ENCODE results near the gene EYA2. TPM values are rescaled to one million over a fixed set of nuclear protein-coding genes. Genes with fewer than 3 reads are reported as not detected.

EYA2 gene
- total RNA-seq, 3 donors from 2014 or later: 5.4 to 19.2 (median 12.5) TPM

- peaks cover 0 to 1% of the 10 kb centered on the region in 2 donors for H3K9me3 ChIP-seq
Measured at GRCh38 chr20:46977204-46977603, 82.6 kb downstream of the EYA2 start.

DNA sequence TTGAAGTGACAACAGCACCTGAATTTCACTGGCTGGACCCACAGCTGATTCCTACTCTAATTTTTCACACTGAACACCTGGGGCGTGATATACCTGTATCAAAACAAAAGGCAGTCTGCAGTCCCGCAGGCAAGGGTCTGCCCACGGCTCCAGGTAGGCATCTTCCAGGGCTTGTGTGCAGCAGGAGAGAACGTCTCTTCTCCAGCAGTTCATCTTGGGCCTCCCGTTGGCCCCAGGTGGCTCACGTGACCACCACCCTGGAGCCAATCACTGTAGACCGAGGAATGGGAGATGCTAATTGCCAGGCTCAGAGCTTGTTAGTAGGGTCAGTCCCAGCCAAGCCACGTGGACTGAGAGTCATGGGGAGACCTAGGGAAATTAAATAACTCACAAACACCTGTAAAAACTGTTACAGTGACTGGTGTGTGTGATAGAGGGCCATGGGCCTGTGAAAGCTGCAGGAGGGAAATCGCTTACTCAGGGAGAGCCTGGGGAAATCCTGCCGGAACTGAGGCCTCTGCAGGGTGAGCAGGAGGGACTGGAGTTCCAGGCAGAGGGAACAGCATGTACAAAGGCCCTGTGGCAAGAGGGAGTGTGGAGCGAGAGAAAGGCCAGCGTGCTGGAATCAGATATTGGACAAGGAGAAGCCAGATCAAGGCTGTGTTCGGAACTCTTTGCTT, 83.4 kb downstream of the EYA2 start:
- Histone ChIP-seq H3K9me3 (peaks cover 0 to 4% of the 10 kb centered on the region in 2 donors), H3K4me3 (no peak overlapping the region), H3K27me3 (no peaks in the 10 kb centered on the region), H3K27ac (peak overlapping the region; percentile 85 to 88), H3K4me1 (peaks cover 0 to 8% of the 10 kb centered on the region in 2 donors), H3K36me3 (no peaks in the 10 kb centered on the region)
- TF ChIP-seq POLR2AphosphoS5 (IDR thresholded peaks at IDR 0.05) (no peak), POLR2A (IDR thresholded peaks at IDR 0.05) (no peak)
- TF ChIP-seq, protein P1, sequence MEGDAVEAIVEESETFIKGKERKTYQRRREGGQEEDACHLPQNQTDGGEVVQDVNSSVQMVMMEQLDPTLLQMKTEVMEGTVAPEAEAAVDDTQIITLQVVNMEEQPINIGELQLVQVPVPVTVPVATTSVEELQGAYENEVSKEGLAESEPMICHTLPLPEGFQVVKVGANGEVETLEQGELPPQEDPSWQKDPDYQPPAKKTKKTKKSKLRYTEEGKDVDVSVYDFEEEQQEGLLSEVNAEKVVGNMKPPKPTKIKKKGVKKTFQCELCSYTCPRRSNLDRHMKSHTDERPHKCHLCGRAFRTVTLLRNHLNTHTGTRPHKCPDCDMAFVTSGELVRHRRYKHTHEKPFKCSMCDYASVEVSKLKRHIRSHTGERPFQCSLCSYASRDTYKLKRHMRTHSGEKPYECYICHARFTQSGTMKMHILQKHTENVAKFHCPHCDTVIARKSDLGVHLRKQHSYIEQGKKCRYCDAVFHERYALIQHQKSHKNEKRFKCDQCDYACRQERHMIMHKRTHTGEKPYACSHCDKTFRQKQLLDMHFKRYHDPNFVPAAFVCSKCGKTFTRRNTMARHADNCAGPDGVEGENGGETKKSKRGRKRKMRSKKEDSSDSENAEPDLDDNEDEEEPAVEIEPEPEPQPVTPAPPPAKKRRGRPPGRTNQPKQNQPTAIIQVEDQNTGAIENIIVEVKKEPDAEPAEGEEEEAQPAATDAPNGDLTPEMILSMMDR (IDR thresholded peaks at IDR 0.05): no peak
- DNase-seq (ENCODE audit: low spot score in 2 of 2): no peak
- intact Hi-C loops (cut with DNase I; ENCODE audit: low total_unique reads): no loop called here

More at GRCh38 chr20:46977204-46977603, 82.6 kb downstream of the EYA2 start:
- TF ChIP-seq POLR2AphosphoS5 (IDR thresholded peaks at IDR 0.05) (no peak), POLR2A (IDR thresholded peaks at IDR 0.05) (no peak)
- TF ChIP-seq, protein P1 (IDR thresholded peaks at IDR 0.05): no peak
- no peak overlapping the region for H3K4me3 ChIP-seq
- no peak for DNase-seq (ENCODE audit: low spot score in 2 of 2)
- H3K27ac ChIP-seq: peak overlapping the region; percentile 85 to 88
- no peaks in the 10 kb centered on the region for H3K27me3 ChIP-seq
- no peaks in the 10 kb centered on the region for H3K36me3 ChIP-seq
- intact Hi-C loops (cut with DNase I; ENCODE audit: low total_unique reads): no loop called here
- peaks cover 0 to 8% of the 10 kb centered on the region in 2 donors for H3K4me1 ChIP-seq

DNA sequence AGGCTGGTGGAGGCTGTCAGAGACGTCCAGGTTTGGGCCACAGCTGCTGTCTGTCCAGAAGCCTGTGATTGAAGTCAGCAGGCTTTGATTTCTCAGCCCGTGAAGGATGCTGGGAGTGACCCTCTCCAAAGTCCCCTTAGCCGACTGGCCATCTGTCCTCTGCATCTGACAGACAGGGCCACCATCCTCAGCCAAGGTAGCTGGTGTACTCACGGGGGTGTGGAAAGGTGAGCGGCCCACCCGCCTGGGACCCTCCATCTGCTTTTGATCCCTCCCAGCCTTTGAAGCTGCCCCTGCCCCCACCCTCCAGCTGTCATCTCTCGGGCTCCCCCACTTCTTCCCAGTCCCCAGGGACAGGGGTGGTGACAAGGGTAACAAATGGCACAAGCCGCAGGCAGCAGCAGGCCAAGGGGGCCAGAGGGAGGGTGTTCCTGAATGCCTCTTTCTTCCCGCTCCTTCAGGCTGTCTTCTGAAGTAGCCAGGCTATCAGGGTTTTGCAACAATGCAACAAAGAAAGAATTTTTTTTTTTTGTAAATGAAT, 84.4 kb downstream of the EYA2 start:
- intact Hi-C loops (cut with DNase I; ENCODE audit: low total_unique reads): no loop called here
- H3K4me1 ChIP-seq: peaks cover 0 to 15% of the 10 kb centered on the region in 2 donors
- no peaks in the 10 kb centered on the region for H3K36me3 ChIP-seq
- peaks cover 0 to 4% of the 10 kb centered on the region in 2 donors for H3K9me3 ChIP-seq
- H3K27me3 ChIP-seq: no peaks in the 10 kb centered on the region
- peak in 1 of 2 donors; percentile 41 for DNase-seq (ENCODE audit: low spot score in 2 of 2)
- no peak overlapping the region for H3K4me3 ChIP-seq
- H3K27ac ChIP-seq: peak overlapping the region; percentile 85 to 88
- TF ChIP-seq, protein P1 (IDR thresholded peaks at IDR 0.05): no peak
- TF ChIP-seq POLR2AphosphoS5 (IDR thresholded peaks at IDR 0.05): peak in 1 of 3 donors; percentile 38
- no peak for TF ChIP-seq POLR2A (IDR thresholded peaks at IDR 0.05)

- intact Hi-C loops (cut with DNase I; ENCODE audit: low total_unique reads): no loop called here
Measured at GRCh38 chr20:46979603-46980241, 85.1 kb downstream of the EYA2 start.

DNA sequence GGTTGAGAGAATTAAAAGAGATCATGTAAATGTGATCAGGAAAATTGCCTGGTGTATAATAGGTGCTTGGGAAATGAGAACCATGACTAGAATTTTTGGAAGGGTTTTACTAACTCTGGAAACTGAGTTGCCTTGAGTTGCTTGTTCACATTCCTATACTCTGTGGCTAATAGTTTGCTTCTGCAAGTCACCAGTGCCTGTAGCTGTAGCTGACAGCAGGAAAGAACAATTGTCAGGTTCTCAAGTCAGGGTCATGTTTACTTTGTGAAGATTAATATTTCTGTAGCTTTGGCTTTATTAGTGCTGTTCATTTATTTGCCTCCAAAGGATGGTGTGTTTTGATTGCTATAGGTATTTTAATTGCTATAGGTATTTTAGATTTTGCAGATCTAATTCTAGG, 86.5 kb downstream of the EYA2 start:
- Histone ChIP-seq H3K4me1 (peaks cover 0 to 19% of the 10 kb centered on the region in 2 donors), H3K27ac (peak overlapping the region; percentile 85 to 88), H3K36me3 (no peaks in the 10 kb centered on the region), H3K4me3 (no peak overlapping the region), H3K9me3 (peaks cover 0 to 4% of the 10 kb centered on the region in 2 donors), H3K27me3 (no peaks in the 10 kb centered on the region)
- no peak for TF ChIP-seq POLR2AphosphoS5 (IDR thresholded peaks at IDR 0.05)
- TF ChIP-seq, protein P1 (IDR thresholded peaks at IDR 0.05): no peak
- DNase-seq (ENCODE audit: low spot score in 2 of 2): no peak
- intact Hi-C loops (cut with DNase I; ENCODE audit: low total_unique reads): no loop called here

More at GRCh38 chr20:46979603-46980241, 85.1 kb downstream of the EYA2 start:
- Histone ChIP-seq H3K36me3 (no peaks in the 10 kb centered on the region), H3K27me3 (no peaks in the 10 kb centered on the region), H3K4me1 (peaks cover 0 to 15% of the 10 kb centered on the region in 2 donors), H3K4me3 (no peak overlapping the region), H3K27ac (peak overlapping the region; percentile 85 to 88), H3K9me3 (peaks cover 0 to 4% of the 10 kb centered on the region in 2 donors)
- TF ChIP-seq POLR2A (IDR thresholded peaks at IDR 0.05): no peak
- no peak for DNase-seq (ENCODE audit: low spot score in 2 of 2)

Measured in breast epithelium (tissue), 4 donors.